Measurements from ENCODE around the gene ASCC3.

DNA sequence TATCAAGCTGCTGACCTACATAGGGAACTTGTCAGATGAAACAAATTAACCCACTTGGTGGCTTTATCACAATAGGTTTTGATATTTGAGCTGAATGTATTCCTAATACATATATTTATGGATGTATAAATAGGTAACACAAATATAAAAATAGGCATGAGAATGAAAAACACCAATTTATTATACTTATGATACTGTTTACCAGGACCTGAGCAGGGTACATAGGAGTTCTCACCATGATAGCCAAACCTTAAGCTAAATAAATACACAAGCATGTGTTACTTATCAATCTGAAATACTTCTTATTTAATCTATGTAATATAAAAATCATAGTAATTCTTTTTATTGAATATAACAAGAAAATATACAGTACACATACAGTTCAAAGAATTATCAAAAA, 25.0 kb downstream of the ASCC3 start:
- TF ChIP-seq, protein P1, sequence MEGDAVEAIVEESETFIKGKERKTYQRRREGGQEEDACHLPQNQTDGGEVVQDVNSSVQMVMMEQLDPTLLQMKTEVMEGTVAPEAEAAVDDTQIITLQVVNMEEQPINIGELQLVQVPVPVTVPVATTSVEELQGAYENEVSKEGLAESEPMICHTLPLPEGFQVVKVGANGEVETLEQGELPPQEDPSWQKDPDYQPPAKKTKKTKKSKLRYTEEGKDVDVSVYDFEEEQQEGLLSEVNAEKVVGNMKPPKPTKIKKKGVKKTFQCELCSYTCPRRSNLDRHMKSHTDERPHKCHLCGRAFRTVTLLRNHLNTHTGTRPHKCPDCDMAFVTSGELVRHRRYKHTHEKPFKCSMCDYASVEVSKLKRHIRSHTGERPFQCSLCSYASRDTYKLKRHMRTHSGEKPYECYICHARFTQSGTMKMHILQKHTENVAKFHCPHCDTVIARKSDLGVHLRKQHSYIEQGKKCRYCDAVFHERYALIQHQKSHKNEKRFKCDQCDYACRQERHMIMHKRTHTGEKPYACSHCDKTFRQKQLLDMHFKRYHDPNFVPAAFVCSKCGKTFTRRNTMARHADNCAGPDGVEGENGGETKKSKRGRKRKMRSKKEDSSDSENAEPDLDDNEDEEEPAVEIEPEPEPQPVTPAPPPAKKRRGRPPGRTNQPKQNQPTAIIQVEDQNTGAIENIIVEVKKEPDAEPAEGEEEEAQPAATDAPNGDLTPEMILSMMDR (IDR thresholded peaks at IDR 0.05): no peak
- no peak for TF ChIP-seq POLR2A (IDR thresholded peaks at IDR 0.05)
- no peak for TF ChIP-seq POLR2AphosphoS5 (IDR thresholded peaks at IDR 0.05)
